ENCODE data around the gene ZNF132. TPM values are rescaled to one million over a fixed set of nuclear protein-coding genes. Genes with fewer than 3 reads are reported as not detected.

Gene ZNF132
- total RNA-seq, 4 donors from 2014 or later, result 3.6 to 6.6 (median 5.2) TPM

- no peak for TF ChIP-seq CTCF (IDR thresholded peaks at IDR 0.05; ENCODE audit: low read depth)
Measured at GRCh38 chr19:58477871-58478270, 37.9 kb upstream of the ZNF132 start.

GRCh38 chr19:58477130-58477529 lies 37.2 kb upstream of the ZNF132 start:
- TF ChIP-seq CTCF (IDR thresholded peaks at IDR 0.05; ENCODE audit: low read depth), result no peak

GRCh38 chr19:58476498-58477015 lies 36.6 kb upstream of the ZNF132 start:
- no peak for TF ChIP-seq CTCF (IDR thresholded peaks at IDR 0.05; ENCODE audit: low read depth)

GRCh38 chr19:58475714-58476497 lies 36.0 kb upstream of the ZNF132 start, which contains the start of gene ZNF446:
ZNF446 (plus strand) TSS chr19:58476352; CDS start chr19:58477219, 867 bp downstream.
- no peak for TF ChIP-seq CTCF (IDR thresholded peaks at IDR 0.05; ENCODE audit: low read depth)

- TF ChIP-seq CTCF (IDR thresholded peaks at IDR 0.05; ENCODE audit: low read depth), result no peak
Measured at GRCh38 chr19:58474997-58475713, 35.2 kb upstream of the ZNF132 start.

- no peak for TF ChIP-seq CTCF (IDR thresholded peaks at IDR 0.05; ENCODE audit: low read depth)
Measured at GRCh38 chr19:58474291-58474996, 34.5 kb upstream of the ZNF132 start.
